Kidney (tissue), 14 donors: ENCODE data around the gene SUGCT. TPM values are rescaled to one million over a fixed set of nuclear protein-coding genes. Genes with fewer than 3 reads are reported as not detected.

Source experiments
- DNase-seq, 5 donors: peaks; one replicate each; pipeline ENCODE4 v3.0.0-alpha.2; 2013 to 2020
- FAIRE-seq: peaks from 2 replicates; lab custom pipeline; 2012; peaks lifted over from hg19 to GRCh38; lab: Jason Lieb, UNC
- H3K27ac ChIP-seq, 2 donors: one replicate each; pipeline ENCODE4 v1.7.0; 2013; ENCODE audit warnings: low read depth in 2 of 2, low read length in 2 of 2, inconsistent platforms in 1 of 2
- H3K27me3 ChIP-seq: one replicate; pipeline ENCODE4 v1.7.1; 2013; ENCODE audit warnings: low read length, inconsistent platforms; ENCODE audit not compliant: control insufficient read depth, insufficient read depth
- H3K36me3 ChIP-seq, 3 donors: one replicate each; pipeline versions ENCODE4 v1.7.0 to v1.7.1; 2013; ENCODE audit warnings: low read length in 3 of 3, control low read depth in 1 of 3, inconsistent platforms in 1 of 3; ENCODE audit not compliant: insufficient read depth in 3 of 3, control insufficient read depth in 2 of 3
- H3K4me1 ChIP-seq, 3 donors: one replicate each; pipeline versions ENCODE4 v1.7.0 to v1.7.1; 2013; ENCODE audit warnings: low read length in 3 of 3, inconsistent platforms in 1 of 3, low read depth in 1 of 3; ENCODE audit not compliant: control insufficient read depth in 2 of 3, insufficient read depth in 2 of 3
- H3K4me3 ChIP-seq, 3 donors: one replicate each; pipeline versions ENCODE4 v1.7.0 to v1.8.1; 2013; ENCODE audit warnings: low read length in 3 of 3, control low read depth in 1 of 3, inconsistent platforms in 1 of 3
- H3K9ac ChIP-seq, 3 donors: one replicate each; pipeline versions ENCODE4 v1.7.0 to v1.7.1; 2013; ENCODE audit warnings: low read length in 3 of 3, control low read depth in 1 of 3, inconsistent platforms in 1 of 3
- H3K9me3 ChIP-seq, 3 donors: one replicate each; pipeline versions ENCODE4 v1.7.0 to v1.7.1; 2013; ENCODE audit warnings: low read length in 3 of 3, control low read depth in 1 of 3, inconsistent platforms in 1 of 3; ENCODE audit not compliant: control insufficient read depth in 2 of 3, insufficient read depth in 1 of 3
- intact Hi-C: fragments of 100-400 bp; cut with DNase I; formaldehyde crosslinking; loops from one replicate; pipeline ENCODE4 v1.11.1; 2022
- polyA plus RNA-seq: library from polyadenylated mRNA; stranded (reverse); fragments of 350-450 nt; fragmentation: Illumina TruSeq; extraction: RNeasy Lipid Tissue Mini Kit (QIAGEN cat#74804); gene quantifications from one replicate; pipeline ENCODE4 v1.2.3, GENCODE V29; 2014; ENCODE audit warnings: low read depth, low replicate concordance; ENCODE audit not compliant: insufficient read depth
- total RNA-seq: library from RNA; stranded (reverse); fragmentation: NEBNext Ultra II Directional; extraction: Animal tissue kit (Norgen Biotek cat#: 25700); gene quantifications from one replicate; pipeline ENCODE4 v1.2.1, GENCODE V29; 2021
- TF ChIP-seq, protein P1 (sequence below): IDR thresholded peaks from 3 replicates; pipeline ENCODE4 v1.5.1; 2012; ENCODE audit warnings: mild to moderate bottlenecking, moderate library complexity, borderline replicate concordance; ENCODE audit not compliant: insufficient read depth; ENCODE audit errors: extremely low read depth
- donor health status: control.
- donor health status: control.
- donor health status: control.
- donor health status: control.
- donor health status: control.
- donor health status: DM: yes; HTN: yes; CAD: no.
- donor health status: Normal renal cell carcinoma (clear cell type).

The SUGCT gene
- total and polyA plus RNA-seq, 2 donors from 2014 or later: 7.6 to 45.1 TPM

DNA sequence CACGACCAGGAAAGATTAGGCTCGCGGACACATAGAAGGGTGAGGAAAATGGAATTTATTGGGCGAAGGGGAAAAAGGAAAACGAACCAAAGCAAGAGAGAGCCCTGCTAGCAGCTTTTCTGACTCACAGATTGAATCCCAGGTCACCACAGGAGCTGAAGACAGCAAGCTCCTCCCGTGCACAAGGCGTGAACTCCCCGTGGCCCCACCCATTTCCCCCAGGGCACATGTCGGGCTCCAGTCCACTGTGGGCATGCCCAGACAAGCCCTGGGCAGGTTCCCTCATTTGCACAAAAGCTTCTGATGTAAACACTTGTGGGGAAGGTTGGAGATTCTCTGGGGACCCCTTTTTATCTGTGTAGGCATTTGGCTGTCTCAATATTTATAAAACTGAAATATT lies 582.4 kb downstream of the SUGCT start:
- peaks cover 0 to 12% (median 5%) of the 10 kb centered on the region in 3 donors for H3K4me1 ChIP-seq
- H3K27me3 ChIP-seq: no peaks in the 10 kb centered on the region
- intact Hi-C loops: no loop called here
- peak overlapping the region in 1 of 2 donors; percentile 35 for H3K27ac ChIP-seq
- H3K9me3 ChIP-seq: no peaks in the 10 kb centered on the region
- DNase-seq (peak; percentile 25 to 79 (median 47)), FAIRE-seq (no peak)
- H3K9ac ChIP-seq: no peak overlapping the region
- no peaks in the 10 kb centered on the region for H3K36me3 ChIP-seq
- H3K4me3 ChIP-seq: peak overlapping the region in 2 of 3 donors; percentile 39 to 48
- TF ChIP-seq, protein P1, sequence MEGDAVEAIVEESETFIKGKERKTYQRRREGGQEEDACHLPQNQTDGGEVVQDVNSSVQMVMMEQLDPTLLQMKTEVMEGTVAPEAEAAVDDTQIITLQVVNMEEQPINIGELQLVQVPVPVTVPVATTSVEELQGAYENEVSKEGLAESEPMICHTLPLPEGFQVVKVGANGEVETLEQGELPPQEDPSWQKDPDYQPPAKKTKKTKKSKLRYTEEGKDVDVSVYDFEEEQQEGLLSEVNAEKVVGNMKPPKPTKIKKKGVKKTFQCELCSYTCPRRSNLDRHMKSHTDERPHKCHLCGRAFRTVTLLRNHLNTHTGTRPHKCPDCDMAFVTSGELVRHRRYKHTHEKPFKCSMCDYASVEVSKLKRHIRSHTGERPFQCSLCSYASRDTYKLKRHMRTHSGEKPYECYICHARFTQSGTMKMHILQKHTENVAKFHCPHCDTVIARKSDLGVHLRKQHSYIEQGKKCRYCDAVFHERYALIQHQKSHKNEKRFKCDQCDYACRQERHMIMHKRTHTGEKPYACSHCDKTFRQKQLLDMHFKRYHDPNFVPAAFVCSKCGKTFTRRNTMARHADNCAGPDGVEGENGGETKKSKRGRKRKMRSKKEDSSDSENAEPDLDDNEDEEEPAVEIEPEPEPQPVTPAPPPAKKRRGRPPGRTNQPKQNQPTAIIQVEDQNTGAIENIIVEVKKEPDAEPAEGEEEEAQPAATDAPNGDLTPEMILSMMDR: no peak

DNA sequence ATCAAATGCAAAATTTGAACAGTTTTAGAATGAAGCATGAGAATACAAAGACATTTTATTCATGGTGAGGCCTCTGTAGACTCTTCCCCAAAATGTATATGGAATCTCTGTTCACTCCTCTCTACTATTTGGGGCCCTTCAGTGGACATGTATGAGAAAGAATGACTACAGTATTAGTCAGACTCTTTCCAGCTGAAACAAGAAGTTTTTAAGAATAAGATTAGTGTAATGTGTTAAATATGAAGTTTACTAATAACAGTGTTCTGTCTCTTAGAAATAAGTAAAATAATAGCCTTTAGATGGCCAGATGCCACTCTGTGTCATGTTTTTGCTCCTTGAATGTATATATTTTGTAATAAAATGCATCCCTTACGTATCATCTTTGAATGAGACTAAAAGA lies 585.6 kb downstream of the SUGCT start:
- no peak overlapping the region for H3K27ac ChIP-seq
- FAIRE-seq (no peak), DNase-seq (no peak)
- H3K9me3 ChIP-seq: no peaks in the 10 kb centered on the region
- intact Hi-C loops: no loop called here
- peaks cover 0 to 8% (median 5%) of the 10 kb centered on the region in 3 donors for H3K4me1 ChIP-seq
- no peak overlapping the region for H3K4me3 ChIP-seq
- no peak overlapping the region for H3K9ac ChIP-seq
- H3K27me3 ChIP-seq: no peaks in the 10 kb centered on the region
- TF ChIP-seq, protein P1: no peak
- H3K36me3 ChIP-seq: no peaks in the 10 kb centered on the region

DNA sequence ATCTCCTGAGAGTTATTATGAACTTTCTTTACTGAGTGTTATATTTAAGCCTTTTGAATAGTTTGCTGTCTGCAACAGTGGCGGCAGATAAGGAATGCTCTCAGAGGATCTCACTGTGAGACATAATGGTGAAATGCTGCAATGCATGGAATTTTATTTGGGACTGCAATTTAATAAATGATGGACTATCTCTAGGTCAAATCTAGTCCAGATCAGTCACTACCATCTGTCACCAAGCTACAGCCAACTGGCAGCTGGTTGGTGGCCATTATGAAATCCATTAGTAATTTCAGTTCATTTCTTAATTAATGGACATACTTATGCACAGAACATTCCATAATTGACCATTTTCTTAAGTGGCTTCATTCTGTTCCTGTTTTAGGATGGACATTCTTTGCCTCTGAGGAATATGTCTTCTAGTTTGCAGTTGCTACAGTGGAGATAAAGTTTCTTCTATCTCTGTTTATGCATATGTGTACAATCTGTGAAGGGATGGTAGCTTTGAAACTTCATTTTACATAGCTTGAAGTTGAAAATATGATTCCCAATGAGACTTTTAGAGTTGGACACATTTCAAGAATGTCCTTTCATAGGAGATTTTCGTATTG lies 586.6 kb downstream of the SUGCT start:
- DNase-seq: no peak
- H3K4me3 ChIP-seq: no peak overlapping the region
- TF ChIP-seq, protein P1: no peak
- no peak overlapping the region for H3K9ac ChIP-seq
- H3K27me3 ChIP-seq: no peaks in the 10 kb centered on the region
- H3K36me3 ChIP-seq: no peaks in the 10 kb centered on the region
- no peaks in the 10 kb centered on the region for H3K9me3 ChIP-seq
- no peak overlapping the region for H3K27ac ChIP-seq
- H3K4me1 ChIP-seq: no peaks in the 10 kb centered on the region
- intact Hi-C loops: no loop called here
- FAIRE-seq: no peak

DNA sequence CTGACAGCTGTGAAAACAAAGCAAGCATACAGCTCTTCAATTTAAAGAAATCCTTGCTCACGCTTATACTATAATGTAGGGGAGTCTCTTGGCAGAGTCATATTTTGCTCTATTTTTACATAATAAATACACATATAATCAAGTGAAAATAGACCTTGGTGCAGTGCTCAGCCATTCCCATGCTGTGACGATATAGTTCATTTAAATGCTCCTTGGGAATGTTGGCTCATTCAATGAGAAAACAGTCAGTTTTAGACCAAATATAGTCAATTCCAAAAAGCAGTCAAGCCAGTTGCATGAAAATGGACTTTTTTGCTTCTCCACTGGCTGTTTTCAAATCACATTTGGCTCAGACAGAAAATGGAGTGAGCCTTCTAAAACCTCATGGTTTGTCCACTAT lies 587.4 kb downstream of the SUGCT start:
- intact Hi-C loops: no loop called here
- no peak overlapping the region for H3K9ac ChIP-seq
- TF ChIP-seq, protein P1: no peak
- no peaks in the 10 kb centered on the region for H3K27me3 ChIP-seq
- no peak for FAIRE-seq
- H3K4me3 ChIP-seq: no peak overlapping the region
- no peaks in the 10 kb centered on the region for H3K9me3 ChIP-seq
- no peak for DNase-seq
- no peaks in the 10 kb centered on the region for H3K4me1 ChIP-seq
- H3K36me3 ChIP-seq: no peaks in the 10 kb centered on the region
- no peak overlapping the region for H3K27ac ChIP-seq
